ENCODE results near the gene FTH1.
"Not testable (repeated sequence)": the region's sequence is repeated elsewhere in the genome, so short reads cannot be mapped to it uniquely, and the experiment has no call there.

The FTH1 gene

DNA sequence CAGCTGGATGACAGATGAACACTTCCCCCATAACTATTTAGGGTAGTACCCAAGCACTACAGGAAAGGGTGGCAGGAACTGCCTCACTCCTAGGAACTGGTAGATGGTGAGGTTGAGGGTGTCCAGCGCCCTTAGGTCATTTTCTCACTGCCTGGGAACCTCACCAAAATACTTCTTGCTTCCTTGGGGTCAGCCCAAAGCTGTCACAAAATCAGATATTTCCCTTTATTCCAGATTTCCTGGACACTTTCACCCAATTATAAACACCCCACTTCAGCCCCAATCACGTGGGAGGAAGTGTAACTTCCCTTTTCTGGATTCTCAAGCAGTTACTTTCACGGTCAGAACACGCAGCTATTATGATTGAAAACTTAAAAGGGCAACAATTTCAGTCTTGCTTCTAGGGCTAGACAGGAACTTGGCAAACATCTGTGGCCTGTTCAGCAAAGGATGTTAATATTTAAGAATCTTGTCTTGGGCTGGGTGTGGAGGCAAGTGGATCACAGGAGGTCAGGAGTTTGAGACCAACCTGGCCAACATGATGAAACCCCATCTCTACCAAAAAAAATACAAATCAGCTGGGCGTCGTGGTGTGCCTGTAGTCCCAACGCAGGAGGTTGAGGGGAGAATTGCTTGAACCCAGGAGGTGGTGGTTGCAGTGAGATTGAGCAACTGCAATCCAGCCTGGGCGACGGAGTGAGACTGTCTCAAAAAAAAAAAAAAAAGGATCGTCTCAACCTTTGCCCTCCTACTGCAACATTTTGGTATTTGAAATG lies 4.0 kb downstream of the FTH1 start:
- no peak for DNase-seq

DNA sequence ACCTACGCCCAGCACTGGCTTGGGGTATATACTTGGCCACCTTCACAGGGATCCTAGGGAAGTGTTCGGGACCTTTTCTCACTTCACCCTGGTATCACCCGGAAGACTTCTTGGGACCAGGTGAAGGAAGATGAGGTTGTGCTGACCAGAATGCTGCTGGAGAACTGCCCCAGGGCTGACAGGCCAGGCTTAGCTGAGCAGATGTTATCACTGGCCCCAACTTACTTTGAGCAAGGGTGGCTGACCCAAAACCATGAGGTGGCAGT lies 4.5 kb downstream of the FTH1 start:
- DNase-seq, result no peak

DNA sequence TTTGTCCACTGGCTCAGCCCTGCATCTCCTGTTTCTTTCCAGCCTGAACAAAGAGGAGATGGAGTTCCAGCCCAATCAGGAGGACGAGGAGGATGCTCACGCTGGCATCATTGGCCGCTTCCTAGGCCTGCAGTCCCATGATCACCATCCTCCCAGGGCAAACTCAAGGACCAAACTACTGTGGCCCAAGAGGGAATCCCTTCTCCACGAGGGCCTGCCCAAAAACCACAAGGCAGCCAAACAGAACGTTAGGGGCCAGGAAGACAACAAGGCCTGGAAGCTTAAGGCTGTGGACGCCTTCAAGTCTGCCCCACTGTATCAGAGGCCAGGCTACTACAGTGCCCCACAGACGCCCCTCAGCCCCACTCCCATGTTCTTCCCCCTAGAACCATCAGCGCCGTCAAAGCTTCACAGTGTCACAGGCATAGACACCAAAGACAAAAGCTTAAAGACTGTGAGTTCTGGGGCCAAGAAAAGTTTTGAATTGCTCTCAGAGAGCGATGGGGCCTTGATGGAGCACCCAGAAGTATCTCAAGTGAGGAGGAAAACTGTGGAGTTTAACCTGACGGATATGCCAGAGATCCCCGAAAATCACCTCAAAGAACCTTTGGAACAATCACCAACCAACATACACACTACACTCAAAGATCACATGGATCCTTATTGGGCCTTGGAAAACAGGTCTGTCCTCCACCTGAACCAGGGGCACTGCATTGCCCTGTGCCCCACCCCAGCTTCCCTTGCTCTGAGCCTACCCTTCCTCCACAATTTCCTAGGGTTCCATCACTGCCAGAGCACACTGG lies 5.0 kb downstream of the FTH1 start:
- no peak for DNase-seq

DNA sequence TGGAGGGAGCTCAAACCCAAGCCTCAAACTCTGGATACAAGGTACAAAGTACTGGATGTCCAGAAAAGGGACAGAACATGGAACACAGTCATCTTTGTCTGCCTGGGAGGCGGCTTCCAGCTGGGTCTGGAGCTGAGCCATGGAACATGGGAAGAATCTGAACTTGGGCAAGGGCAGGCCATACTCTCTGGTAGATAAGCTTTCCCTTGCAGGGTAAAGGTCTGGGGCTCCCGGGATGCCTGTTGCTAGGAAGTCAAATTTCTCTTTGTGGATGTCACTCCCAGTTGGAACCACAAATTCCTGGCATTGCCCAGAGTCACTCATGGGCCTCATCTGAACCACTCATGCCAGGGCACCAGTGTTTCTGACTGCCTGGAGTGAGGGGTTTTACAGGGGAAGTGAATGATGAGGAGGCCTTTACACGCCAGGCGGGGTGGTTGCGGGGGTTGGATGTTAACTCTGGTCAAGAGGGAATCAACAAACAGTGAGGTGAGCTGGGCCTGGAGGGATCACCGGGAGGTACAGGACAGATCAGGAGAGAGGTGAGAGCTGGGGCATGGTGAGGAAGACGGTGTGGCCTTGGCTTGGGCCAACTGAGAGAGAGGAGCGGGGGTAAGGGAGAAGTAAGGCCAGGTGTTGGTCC lies 5.7 kb downstream of the FTH1 start:
- DNase-seq, result no peak

DNA sequence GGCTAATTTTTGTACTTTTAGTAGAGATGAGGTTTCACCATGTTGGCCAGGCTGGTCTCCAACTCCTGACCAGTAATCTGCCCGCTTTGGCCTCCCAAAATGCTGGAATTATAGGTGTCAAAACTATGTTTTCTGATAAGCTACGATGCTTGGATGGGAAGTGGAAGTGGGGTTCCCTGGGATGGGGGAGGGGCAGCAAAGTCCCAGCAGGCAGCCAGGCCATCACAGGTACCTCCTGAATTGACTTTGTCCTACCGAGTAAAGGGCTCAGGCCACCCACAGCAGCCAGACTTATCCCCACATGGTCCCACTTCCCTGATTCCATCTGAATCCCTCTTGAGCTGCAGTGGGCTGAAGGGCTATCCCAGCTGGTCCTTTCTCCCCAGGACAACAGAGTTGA lies 6.9 kb downstream of the FTH1 start:
- no peak for DNase-seq

DNA sequence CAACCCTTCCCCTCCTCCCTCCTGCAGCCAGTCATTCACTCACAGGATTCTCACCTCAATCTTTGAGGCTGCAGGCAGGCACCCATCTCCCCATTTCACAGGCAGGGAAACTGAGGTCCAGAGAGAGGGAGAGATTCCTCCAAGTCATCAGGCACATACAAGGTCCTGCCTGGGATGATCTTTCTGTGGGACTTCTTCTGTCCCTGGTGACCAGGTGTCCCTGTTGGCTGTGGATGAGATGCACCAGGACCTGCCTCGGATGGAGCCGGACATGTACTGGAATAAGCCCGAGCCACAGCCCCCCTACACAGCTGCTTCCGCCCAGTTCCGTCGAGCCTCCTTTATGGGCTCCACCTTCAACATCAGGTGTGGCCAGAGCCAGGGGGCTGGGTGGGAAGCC lies 7.8 kb downstream of the FTH1 start:
- no peak for DNase-seq

DNA sequence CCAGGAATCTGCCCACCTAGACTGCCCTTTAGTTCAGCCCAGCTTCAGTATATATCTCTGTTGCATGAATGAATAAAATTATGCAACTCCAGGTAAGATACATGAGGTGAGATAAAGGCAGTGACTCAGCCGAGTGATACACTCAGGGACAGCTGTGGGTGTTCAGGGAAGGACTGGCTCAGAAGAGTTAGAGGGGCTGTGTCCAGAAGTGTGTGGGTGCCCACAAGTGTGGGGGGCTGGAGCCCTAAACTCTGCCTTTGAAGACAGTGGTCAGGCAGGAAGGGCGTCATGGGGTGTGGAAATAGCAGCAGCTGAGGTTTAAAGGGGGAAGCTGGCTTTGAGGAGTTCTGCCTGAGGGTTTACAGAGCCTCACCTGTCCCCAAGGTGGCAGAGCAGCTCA lies 8.3 kb downstream of the FTH1 start:
- no peak for DNase-seq

DNA sequence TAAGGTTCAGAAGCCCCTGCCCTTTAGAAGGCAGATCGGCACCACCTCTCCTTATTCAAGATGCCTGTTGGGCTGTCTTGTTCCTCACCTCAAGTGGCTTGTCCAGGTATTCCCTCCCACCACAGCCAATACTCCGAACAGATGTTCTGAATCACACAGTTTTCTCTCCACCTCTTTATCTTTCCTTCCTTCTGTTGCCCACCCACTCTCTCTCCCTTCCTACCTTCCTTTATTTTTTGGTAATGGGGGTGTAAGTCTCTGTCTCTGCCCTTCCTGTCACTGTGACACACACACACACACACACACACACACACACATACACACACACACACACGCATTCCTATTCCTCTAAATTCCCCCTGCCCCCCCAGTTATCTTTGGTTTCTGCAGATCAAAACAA lies 8.8 kb downstream of the FTH1 start:
- DNase-seq, result no peak

DNA sequence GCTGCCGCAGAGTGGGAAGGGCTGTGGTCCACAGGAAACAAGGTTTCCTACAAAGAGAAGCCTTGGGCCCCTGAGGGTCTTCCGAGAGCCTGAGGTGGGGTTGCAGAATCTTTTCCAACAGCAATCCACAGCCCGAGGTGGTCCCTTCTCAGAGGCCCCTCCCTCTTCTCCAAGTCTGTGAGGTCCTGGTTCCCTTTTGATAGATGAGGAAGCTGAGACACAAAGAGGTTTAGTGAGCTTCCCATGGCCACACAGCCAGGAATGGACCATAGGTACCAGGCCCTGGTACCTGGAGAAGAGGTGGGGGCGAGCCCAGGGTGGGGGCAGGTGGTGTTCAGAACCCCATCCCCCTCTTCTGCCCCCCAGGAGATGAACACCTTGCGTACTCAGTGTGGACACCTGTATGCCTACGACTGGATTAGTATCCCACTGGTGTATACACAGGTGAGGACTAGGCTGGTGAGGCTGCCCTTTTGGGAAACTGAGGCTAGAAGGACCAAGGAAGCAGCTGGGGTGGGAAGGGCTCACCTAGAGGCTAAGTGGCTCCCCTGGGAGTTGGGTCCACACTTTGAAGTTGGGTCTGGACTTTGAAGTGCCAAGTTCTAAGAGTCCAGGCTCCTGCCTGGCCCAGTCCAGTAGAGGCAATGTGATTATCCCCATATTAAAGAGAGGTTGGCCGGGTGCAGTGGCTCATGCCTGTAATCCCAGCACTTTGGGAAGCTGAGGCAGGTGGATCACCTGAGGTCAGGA lies 10.2 kb downstream of the FTH1 start:
- DNase-seq, result no peak

DNA sequence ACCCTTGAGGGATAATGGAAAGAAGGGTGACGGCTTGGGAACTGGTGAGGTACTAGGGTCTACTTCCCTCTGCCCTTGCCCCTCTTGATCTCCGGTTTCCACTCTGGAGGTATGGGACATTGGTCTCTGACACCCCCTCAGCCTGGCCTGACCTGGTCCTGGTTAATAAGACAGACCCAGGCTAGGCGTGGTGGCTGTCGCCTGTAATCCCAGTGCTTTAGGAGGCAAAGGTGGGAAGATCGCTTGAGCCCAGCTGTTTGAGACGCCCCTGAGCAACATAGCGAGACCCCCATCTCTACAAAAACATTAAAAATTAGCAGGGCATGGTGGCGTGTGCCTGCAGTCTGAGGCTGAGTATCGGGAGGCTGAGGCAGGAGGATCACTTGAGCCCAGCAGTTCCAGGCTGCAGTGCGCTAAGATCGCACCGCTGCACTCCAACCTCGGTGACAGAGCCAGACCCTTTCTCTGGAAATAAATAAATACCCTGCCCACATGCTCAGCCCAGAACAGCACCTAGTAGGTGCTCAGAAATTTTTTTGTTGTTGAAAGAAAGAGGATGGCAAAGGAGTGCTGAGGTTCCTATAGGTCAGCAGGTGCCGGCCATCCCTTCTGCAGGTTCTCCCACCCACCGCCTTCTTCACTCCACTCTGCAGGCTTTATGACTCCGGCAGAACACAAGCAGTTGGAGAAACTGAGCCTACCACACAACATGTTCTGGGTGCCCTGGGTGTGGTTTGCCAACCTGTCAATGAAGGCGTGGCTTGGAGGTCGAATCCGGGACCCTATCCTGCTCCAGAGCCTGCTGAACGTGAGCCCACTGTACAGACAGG lies 11.0 kb downstream of the FTH1 start:
- DNase-seq, result no peak

DNA sequence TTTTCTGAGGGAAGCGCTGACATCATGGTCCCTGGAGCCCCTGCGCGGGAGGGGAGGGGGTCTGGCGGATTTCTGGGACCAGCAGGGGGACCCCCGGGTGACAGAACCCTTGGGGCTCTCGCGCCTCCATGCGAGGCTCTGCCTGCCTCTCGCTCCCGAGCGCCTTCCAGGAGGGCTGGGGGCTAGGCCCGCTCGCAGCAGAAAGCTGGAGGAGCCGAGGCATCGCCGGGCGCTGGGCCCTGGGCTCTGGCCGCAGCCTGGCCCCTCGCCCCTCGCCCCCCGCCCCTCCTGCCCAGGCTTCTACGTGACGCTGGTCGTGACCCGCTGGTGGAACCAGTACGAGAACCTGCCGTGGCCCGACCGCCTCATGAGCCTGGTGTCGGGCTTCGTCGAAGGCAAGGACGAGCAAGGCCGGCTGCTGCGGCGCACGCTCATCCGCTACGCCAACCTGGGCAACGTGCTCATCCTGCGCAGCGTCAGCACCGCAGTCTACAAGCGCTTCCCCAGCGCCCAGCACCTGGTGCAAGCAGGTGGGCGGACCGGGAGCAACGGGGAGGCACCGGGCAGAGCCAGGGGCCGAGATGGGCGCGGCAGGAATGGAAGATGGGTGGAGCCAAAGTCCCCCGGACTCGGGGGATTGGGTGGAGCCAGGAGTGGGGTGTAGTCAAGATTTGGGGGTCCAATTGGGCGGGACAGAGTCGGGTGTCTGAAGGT lies 11.9 kb downstream of the FTH1 start:
- DNase-seq, result no peak

DNA sequence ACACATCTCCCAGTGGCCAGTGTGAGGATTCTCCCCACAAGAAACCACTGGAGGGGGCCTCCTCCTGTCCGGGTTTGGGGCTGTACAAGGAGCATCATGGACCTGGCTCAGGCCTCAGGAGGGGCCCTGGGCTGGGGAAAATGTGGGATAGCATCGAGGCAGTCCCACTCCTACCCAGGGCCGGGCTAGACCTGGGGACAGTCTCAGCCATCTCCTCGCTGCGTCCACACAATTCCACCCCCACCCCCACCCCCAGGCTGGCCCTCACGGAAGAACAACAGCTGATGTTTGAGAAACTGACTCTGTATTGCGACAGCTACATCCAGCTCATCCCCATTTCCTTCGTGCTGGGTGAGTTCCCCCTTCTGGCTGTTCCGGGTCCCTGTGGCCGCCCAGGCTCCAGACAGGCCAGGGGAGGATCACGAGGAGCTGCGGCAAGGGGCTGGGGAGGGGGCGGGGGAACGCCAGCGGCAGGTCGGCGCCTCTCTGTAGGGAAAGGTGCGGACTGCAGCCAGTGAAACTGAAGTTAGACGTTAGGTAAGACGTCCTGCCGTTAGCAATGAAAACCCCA lies 12.5 kb downstream of the FTH1 start:
- no peak for DNase-seq

DNA sequence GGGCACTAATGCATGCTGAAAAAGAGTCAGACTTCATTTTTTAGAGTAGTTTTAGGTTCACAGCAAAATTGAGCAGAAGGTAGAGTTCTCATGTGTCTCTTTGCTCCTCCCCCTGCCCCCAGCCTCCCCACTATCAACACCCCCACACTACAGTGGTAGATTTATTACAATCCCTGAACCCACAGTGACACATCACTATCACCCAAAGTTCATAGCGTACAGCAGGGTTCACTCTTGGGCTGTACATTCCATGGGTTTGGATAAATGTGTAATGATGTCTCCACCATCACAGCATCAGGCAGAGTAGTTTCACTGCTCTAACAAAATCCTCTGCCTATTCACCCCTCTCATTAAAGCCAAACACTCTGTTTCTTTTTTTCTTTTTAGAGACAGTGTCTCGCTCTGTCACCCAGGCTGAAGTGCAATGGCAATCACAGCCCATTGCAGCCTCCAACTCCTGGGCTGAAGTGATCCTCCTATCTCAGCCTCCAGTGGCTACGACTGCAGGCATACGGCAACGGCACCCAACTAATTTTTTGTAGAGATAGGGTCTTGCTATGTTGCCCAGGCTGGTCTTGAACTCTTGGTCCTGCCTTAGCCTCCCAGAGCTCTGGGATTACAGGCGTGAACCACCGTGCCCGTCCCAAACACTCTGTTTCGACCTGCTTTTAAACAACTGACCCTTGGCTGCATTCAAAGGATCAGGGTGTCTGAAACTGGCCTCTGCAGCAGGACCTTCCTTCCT lies 13.2 kb downstream of the FTH1 start:
- DNase-seq, result no peak

DNA sequence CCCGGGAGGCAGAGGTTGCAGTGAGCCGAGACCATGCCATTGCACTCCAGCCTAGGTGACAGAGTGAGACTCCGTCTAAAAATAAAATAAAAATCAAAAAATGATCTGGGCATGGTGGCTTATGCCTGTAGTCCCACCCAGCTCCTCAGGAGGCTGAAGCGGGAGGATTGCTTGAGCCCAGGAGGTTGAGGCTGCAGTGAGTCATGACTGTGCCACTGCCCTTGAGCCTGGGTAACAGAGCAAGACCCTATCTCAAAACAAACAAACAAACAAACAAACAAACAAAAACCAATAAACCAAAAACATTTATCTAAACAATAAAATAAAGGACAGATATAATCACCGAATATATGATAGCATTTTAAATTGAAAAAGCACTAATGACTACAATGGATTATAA lies 13.8 kb downstream of the FTH1 start:
- not testable (repeated sequence) for DNase-seq

DNA sequence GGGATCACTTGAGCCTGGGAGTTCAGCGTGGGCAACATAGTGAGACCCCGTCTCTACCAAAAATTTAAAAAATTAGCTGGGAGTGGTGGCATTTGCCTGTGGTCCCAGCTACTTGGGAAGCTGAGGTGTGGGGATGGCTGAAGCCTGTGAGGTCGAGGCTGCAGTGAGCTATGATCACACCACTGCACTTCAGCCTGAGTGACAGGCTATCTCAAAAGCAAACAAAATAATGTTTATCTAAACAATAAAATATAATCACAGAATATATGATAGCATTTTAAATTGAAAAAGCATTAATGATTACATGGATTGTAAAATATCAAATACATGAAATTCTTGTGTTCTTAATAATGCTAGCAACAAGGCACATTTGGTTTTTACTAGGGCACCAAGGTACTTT lies 14.6 kb downstream of the FTH1 start:
- DNase-seq, result no peak

DNA sequence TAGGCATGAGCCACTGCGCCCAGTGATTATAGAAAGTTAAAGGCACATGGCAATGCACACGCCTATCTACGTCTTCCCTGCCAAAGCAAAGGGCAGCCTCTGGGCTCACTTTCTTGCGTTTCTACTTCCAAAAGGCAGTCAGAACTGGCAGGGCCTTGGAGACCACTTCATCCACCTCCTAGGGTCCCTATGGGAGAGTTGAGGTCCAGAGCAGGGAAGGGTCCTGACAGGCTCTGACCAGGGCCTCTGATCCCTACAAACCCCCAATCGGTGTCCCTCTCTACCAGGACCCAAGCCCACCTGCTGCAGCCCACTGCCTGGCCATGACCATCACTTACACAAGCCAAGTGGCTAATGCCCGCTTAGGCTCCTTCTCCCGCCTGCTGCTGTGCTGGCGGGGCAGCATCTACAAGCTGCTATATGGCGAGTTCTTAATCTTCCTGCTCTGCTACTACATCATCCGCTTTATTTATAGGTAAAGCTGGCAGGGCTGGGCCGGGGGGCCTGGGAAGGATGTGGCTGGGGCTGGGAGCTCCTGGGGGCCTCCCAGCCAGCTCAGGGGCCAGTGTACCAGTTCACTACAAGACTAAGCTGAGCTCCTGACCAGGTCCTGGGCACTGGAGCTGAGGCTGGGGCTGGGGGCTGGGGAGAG lies 15.8 kb downstream of the FTH1 start:
- no peak for DNase-seq

DNA sequence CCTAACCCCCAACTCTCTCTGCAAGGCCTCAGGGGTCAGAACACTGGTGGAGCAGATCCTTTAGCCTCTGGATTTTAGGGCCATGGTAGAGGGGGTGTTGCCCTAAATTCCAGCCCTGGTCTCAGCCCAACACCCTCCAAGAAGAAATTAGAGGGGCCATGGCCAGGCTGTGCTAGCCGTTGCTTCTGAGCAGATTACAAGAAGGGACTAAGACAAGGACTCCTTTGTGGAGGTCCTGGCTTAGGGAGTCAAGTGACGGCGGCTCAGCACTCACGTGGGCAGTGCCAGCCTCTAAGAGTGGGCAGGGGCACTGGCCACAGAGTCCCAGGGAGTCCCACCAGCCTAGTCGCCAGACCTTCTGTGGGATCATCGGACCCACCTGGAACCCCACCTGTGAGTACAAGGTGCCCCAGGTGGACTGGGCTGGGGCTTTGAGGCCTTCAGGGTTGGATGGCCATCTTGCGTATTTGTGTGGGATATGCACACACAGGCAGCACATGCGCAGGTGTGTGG lies 17.3 kb downstream of the FTH1 start, which contains the start of gene BEST1:
Gene BEST1, plus strand, starts transcription at position 317 of the 513 bp plus-strand sequence. CDS start 1,456 bp downstream, outside the sequence.
- DNase-seq, result no peak

DNA sequence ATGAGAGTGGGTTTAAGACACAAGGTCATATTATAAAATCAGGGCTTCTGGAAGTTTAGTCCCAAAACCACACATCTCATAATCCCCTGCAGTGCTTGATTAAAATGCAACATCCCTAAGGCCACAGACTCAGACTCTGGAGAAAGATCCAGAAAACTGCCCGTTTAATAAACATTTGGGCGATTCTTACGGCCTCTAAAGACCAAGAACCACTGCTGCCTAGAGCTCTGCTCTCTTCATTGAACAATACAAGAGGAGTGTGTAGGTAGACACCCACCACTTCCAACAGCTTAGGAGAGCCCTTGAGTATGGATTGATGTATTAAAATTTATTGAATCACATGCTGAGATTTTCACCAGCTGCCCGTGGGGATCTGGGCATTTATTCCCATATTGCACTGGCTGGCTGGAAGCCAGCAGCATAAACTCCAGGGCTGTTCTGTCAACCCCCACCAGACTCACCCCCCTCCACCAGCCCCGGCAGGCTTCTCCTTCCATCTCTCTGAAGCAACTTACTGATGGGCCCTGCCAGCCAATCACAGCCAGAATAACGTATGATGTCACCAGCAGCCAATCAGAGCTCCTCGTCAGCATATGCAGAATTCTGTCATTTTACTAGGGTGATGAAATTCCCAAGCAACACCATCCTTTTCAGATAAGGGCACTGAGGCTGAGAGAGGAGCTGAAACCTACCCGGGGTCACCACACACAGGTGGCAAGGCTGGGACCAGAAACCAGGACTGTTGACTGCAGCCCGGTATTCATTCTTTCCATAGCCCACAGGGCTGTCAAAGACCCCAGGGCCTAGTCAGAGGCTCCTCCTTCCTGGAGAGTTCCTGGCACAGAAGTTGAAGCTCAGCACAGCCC lies 18.0 kb downstream of the FTH1 start:
- peak; percentile 65 to 80 for DNase-seq

DNA sequence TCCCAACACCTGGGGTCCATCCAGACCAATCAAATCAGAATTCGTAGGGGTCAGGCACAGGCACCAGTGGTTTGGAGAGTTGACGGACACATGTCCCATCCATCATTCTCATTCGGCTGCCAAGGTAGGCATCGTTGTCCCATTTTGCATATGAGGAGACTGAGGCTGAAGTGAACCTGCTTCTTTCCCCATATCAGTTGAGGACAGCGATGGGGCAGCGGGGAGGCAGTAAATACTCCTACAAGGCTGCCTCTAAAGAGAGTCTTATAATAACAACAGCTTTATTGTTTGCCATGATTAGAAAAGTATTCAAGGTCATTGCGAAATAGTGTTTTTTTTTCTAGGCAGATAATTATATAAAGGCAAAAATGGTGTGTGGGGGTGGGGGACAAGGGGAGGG lies 18.9 kb downstream of the FTH1 start:
- no peak for DNase-seq
